IMR-90 (cell line): ENCODE results near the gene DERA. TPM values are rescaled to one million over a fixed set of nuclear protein-coding genes. Genes with fewer than 3 reads are reported as not detected.

Source experiments
- ATAC-seq: fragments of 200-7000 bp; cut with Tn5 transposase; 2 replicates; pipeline ENCODE4 v1.9.1; 2020; ENCODE audit warnings: low read depth, mild to moderate bottlenecking, moderate library complexity
- BruUV-seq: library from RNA; stranded (reverse); fragments of 400-500 nt; replicated peaks from 2 replicates; lab custom pipeline; 2021; lab: Mats Ljungman, UMichigan
- CTCF ChIA-PET: fragments of 300-600 bp; formaldehyde crosslinking; extraction: SDS; loops from one replicate; lab custom pipeline; 2021; ENCODE audit warnings: antibody characterized with exemption; lab: Yijun Ruan, JAX
- POLR2A ChIA-PET: fragments of 300-600 bp; sonication (Branson Sonifier 250); formaldehyde crosslinking; loops from one replicate; lab custom pipeline; 2022; ENCODE audit warnings: antibody characterized with exemption; ENCODE audit not compliant: unreplicated experiment; lab: Charles Lee
- DNase-seq: peaks from one replicate; pipeline ENCODE4 v3.0.0; 2013
- H2AFZ ChIP-seq: replicated peaks from 2 replicates; pipeline ENCODE3; 2013; ENCODE audit warnings: low read length, mild to moderate bottlenecking; ENCODE audit not compliant: poor library complexity
- H2AK5ac ChIP-seq: 2 replicates; pipeline ENCODE4 v1.6.1; 2013; ENCODE audit warnings: low read depth, low read length, inconsistent platforms
- H2AK9ac ChIP-seq: replicated peaks from 2 replicates; pipeline ENCODE3; 2013; ENCODE audit warnings: mild to moderate bottlenecking, low read depth, low read length, moderate library complexity; ENCODE audit not compliant: poor library complexity
- H2BK120ac ChIP-seq: 2 replicates; pipeline ENCODE4 v1.6.1; 2013; ENCODE audit warnings: low read depth, low read length, inconsistent platforms
- H2BK15ac ChIP-seq: 3 replicates; pipeline ENCODE4 v1.6.1; 2013; ENCODE audit warnings: low read depth, low read length, inconsistent platforms
- H2BK20ac ChIP-seq: 2 replicates; pipeline ENCODE4 v1.6.1; 2013; ENCODE audit warnings: low read depth, mild to moderate bottlenecking, inconsistent platforms, low read length, moderate library complexity
- H2BK5ac ChIP-seq: 2 replicates; pipeline ENCODE4 v1.6.1; 2013; ENCODE audit warnings: mild to moderate bottlenecking, low read depth, low read length, inconsistent platforms; ENCODE audit not compliant: poor library complexity, severe bottlenecking
- H3K14ac ChIP-seq: replicated peaks from 2 replicates; pipeline ENCODE4 v1.6.1; 2013; ENCODE audit warnings: low read depth, low read length, inconsistent platforms
- H3K18ac ChIP-seq: 2 replicates; pipeline ENCODE4 v1.6.1; 2013; ENCODE audit warnings: low read depth, low read length, control low read depth
- H3K23ac ChIP-seq: 2 replicates; pipeline ENCODE4 v1.6.1; 2013; ENCODE audit warnings: low read depth, low read length, inconsistent platforms
- H3K27ac ChIP-seq: 2 replicates; pipeline ENCODE4 v1.5.1; 2013; ENCODE audit warnings: mild to moderate bottlenecking, control low read depth, low read length; ENCODE audit not compliant: insufficient read depth
- H3K27me3 ChIP-seq: 2 replicates; pipeline ENCODE4 v1.6.1; 2013; ENCODE audit warnings: low read length; ENCODE audit not compliant: control insufficient read depth, insufficient read depth
- H3K36me3 ChIP-seq: 2 replicates; pipeline ENCODE4 v1.6.1; 2013; ENCODE audit warnings: low read length, mixed read lengths; ENCODE audit not compliant: control insufficient read depth, insufficient read depth
- H3K4ac ChIP-seq: 2 replicates; pipeline ENCODE4 v1.6.1; 2013; ENCODE audit warnings: low read depth, low read length, inconsistent platforms
- H3K4me1 ChIP-seq: 2 replicates; pipeline ENCODE4 v1.6.1; 2013; ENCODE audit warnings: low read length, mixed read lengths; ENCODE audit not compliant: control insufficient read depth, insufficient read depth
- H3K4me2 ChIP-seq: 2 replicates; pipeline ENCODE4 v1.6.1; 2013; ENCODE audit warnings: low read depth, mild to moderate bottlenecking, control low read depth, low read length, moderate library complexity
- H3K4me3 ChIP-seq: 2 replicates; pipeline ENCODE4 v1.5.1; 2013; ENCODE audit warnings: low read depth, mild to moderate bottlenecking, control low read depth, low read length, moderate library complexity; ENCODE audit not compliant: insufficient read depth
- H3K56ac ChIP-seq: 2 replicates; pipeline ENCODE4 v1.6.1; 2013; ENCODE audit warnings: low read length, inconsistent platforms; ENCODE audit not compliant: insufficient read depth; ENCODE audit errors: extremely low read depth
- H3K79me1 ChIP-seq, 2 experiments: 2 replicates each; pipeline ENCODE4 v1.6.1; 2013; ENCODE audit warnings: low read length in 2 of 2, inconsistent platforms in 1 of 2, low read depth in 1 of 2
- H3K9ac ChIP-seq: 2 replicates; pipeline ENCODE4 v1.6.1; 2013; ENCODE audit warnings: low read depth, low read length, control low read depth
- H3K9me1 ChIP-seq: 2 replicates; pipeline ENCODE4 v1.6.1; 2013; ENCODE audit warnings: low read length, inconsistent platforms; ENCODE audit not compliant: insufficient read depth
- H3K9me3 ChIP-seq: 2 replicates; pipeline ENCODE4 v1.6.1; 2013; ENCODE audit warnings: low read length; ENCODE audit not compliant: control insufficient read depth, insufficient read depth
- H4K20me1 ChIP-seq: 2 replicates; pipeline ENCODE4 v1.6.1; 2013; ENCODE audit warnings: low read length, inconsistent platforms; ENCODE audit not compliant: insufficient read depth
- H4K5ac ChIP-seq: 2 replicates; pipeline ENCODE4 v1.6.1; 2013; ENCODE audit warnings: mild to moderate bottlenecking, low read depth, low read length, control low read depth
- H4K8ac ChIP-seq, 2 experiments: 2 replicates each; pipeline ENCODE4 v1.6.1; 2013; ENCODE audit warnings: low read depth in 2 of 2, low read length in 2 of 2, control low read depth in 1 of 2, inconsistent platforms in 1 of 2
- H4K91ac ChIP-seq: 2 replicates; pipeline ENCODE4 v1.6.1; 2013; ENCODE audit warnings: low read depth, low read length, inconsistent platforms; ENCODE audit not compliant: insufficient read depth
- ELK1 ChIP-seq: fragments of 150-350 bp; IDR thresholded peaks from 2 replicates; pipeline ENCODE4 v1.6.1; 2016; ENCODE audit warnings: low read depth, mild to moderate bottlenecking, low read length, moderate library complexity, borderline replicate concordance
- FOS ChIP-seq: fragments of 150-350 bp; IDR thresholded peaks from 2 replicates; pipeline ENCODE4 v1.6.1; 2016; ENCODE audit warnings: low read depth, low read length
- POLR2A ChIP-seq: IDR thresholded peaks from 2 replicates; pipeline ENCODE4 v1.6.1; 2012; ENCODE audit warnings: mild to moderate bottlenecking, low read depth, low read length
- RAD21 ChIP-seq: IDR thresholded peaks from 2 replicates; pipeline ENCODE4 v1.6.1; 2012; ENCODE audit warnings: low read length, improper control_type of control experiment
- SMC3 ChIP-seq: fragments of 150-350 bp; IDR thresholded peaks from 2 replicates; pipeline ENCODE4 v1.6.1; 2016; ENCODE audit warnings: low read depth, mild to moderate bottlenecking, antibody characterized with exemption, low read length, moderate library complexity
- WGBS, 2 experiments: methylation state at CpG; one replicate each; pipeline versions ENCODE4 v1.1.5 to v1.1.7; 2013; ENCODE audit warnings: missing lambda C conversion rate in 2 of 2; ENCODE audit not compliant: insufficient read length in 1 of 2; ENCODE audit errors: extremely low coverage in 2 of 2; 5-methylcytosine and 5-hydroxymethylcytosine counted together
- dilution Hi-C: fragments of 300-500 bp; cut with HindIII; formaldehyde crosslinking; loops from one replicate; pipeline ENCODE4 v1.14.3; 2018; ENCODE audit warnings: low sequenced_read_pairs; ENCODE audit not compliant: unreplicated experiment
- in situ Hi-C: fragments of 300-500 bp; cut with MboI; formaldehyde crosslinking; loops from 3 replicates; pipeline ENCODE4 v1.14.3; 2019; ENCODE audit warnings: low sequenced_read_pairs, inconsistent platforms, mixed read lengths
- intact Hi-C: fragments of 100-400 bp; cut with micrococcal nuclease; formaldehyde crosslinking; loops from 2 replicates; pipeline ENCODE4 v1.10.0; 2022
- polyA plus RNA-seq, 3 experiments: library from polyadenylated mRNA; depleted of rRNA; stranded (reverse); fragments of >200 nt; gene quantifications; 2 replicates each; pipeline ENCODE4 v1.2.3, GENCODE V29; 2012; ENCODE audit warnings: low replicate concordance in 1 of 3
- total RNA-seq: library from RNA; depleted of rRNA; stranded (reverse); fragments of >200 nt; gene quantifications from 2 replicates; pipeline ENCODE4 v1.2.3, GENCODE V29; 2012

The DERA gene
- total and polyA plus RNA-seq, 2 of the 4 experiments (the other 2 are of a cell fraction) = 28.1 to 58.6 TPM

- H3K56ac ChIP-seq = no peak overlapping the region
- H3K27me3 ChIP-seq = no peaks in the 10 kb centered on the region
- H3K18ac ChIP-seq = no peak overlapping the region
- intact Hi-C loops = no loop called here
- H2BK15ac ChIP-seq = no peak overlapping the region
- no peak overlapping the region for H2AFZ ChIP-seq
- no CpG with 5 or more reads among the region's 3 CpGs for WGBS, 2 experiments
- no peaks in the 10 kb centered on the region for H3K36me3 ChIP-seq
- 0 out of 2 replicates have a peak, but pooled peaks cover 6% of the 10 kb centered on the region for H3K9me1 ChIP-seq
- no peak overlapping the region for H3K23ac ChIP-seq
- H3K14ac ChIP-seq = no peak overlapping the region; the same call in 1 of the 2 replicates
- H3K4me1 ChIP-seq = peaks cover 7% of the 10 kb centered on the region; the same call in 1 of the 2 replicates
- no peak overlapping the region for H3K4ac ChIP-seq
- no peak overlapping the region for H3K4me3 ChIP-seq
- H3K27ac ChIP-seq = no peak overlapping the region
- ChIA-PET CTCF (interaction anchor here (1.6 kb wide), 1 partner anchor 14 kb away, joined by 7 read pairs; no protein-coding TSS in a partner anchor), POLR2A (no interaction called here)
- no peak overlapping the region for H2AK5ac ChIP-seq
- 0 out of 2 replicates have a peak overlapping the region, but pooled peaks have one; percentile 17 for H2BK20ac ChIP-seq
- H3K9ac ChIP-seq = no peak overlapping the region
- H3K9me3 ChIP-seq = no peaks in the 10 kb centered on the region
- H2BK120ac ChIP-seq = no peak overlapping the region
- H2BK5ac ChIP-seq = no peak overlapping the region
- dilution Hi-C loops = no loop called here
- H3K4me2 ChIP-seq = no peak overlapping the region
- in situ Hi-C loops = loop anchor here (10.0 kb wide), 1 partner anchor 369 kb away; no protein-coding TSS in a partner anchor
- DNase-seq = peak; percentile 41
- peaks cover 3 to 5% of the 10 kb centered on the region in 2 experiments; a peak in 2 of 4 replicates for H3K79me1 ChIP-seq
- peak; percentile 71 for ATAC-seq
- no peak overlapping the region for H4K91ac ChIP-seq
- no peak overlapping the region for H2AK9ac ChIP-seq
- TF ChIP-seq ELK1 (no peak), POLR2A (no peak), RAD21 (0 out of 2 replicates have a peak, but pooled peaks have one; percentile 13), SMC3 (no peak), FOS (no peak)
- H4K8ac ChIP-seq = no peak overlapping the region
- no peaks in the 10 kb centered on the region for H4K20me1 ChIP-seq
- no peak overlapping the region for H4K5ac ChIP-seq
- BruUV-seq = no TSS peak
Observed at GRCh38 chr12:15996254-15996653, 85.1 kb downstream of the DERA start.
